Vagina (tissue), 2 donors: ENCODE measurements around the gene PTPRM. TPM values are rescaled to one million over a fixed set of nuclear protein-coding genes. Genes with fewer than 3 reads are reported as not detected.

Experiments
- DNase-seq, 2 donors: peaks; one replicate each; pipeline ENCODE4 v3.0.0-alpha.2; 2017; ENCODE audit errors: extremely low spot score in 2 of 2
- H3K27ac ChIP-seq: fragments of 200-600 bp; sonication (generic); one replicate; pipeline ENCODE4 v1.5.1; 2019
- H3K27me3 ChIP-seq: fragments of 200-600 bp; sonication (generic); one replicate; pipeline ENCODE4 v1.5.1; 2019
- H3K36me3 ChIP-seq, 2 donors: fragments of 200-600 bp; sonication (generic); one replicate each; pipeline ENCODE4 v1.5.1; 2017 to 2019
- H3K4me1 ChIP-seq: fragments of 200-600 bp; sonication (generic); one replicate; pipeline ENCODE4 v1.5.1; 2019
- H3K4me3 ChIP-seq, 2 donors: fragments of 200-600 bp; sonication (generic); 1 replicate in 1 of 2; 2 replicates in 1 of 2; pipeline ENCODE4 v1.5.1; 2016 to 2019
- H3K9me3 ChIP-seq: fragments of 200-600 bp; sonication (generic); one replicate; pipeline ENCODE4 v1.5.1; 2019
- POLR2A ChIP-seq, 2 donors: fragments of 450-650 bp; IDR thresholded peaks; one replicate each; pipeline ENCODE4 v1.6.1; 2017; ENCODE audit warnings: antibody characterized with exemption in 2 of 2, mild to moderate bottlenecking in 2 of 2, moderate library complexity in 2 of 2
- POLR2AphosphoS5 ChIP-seq, 2 donors: sonication (generic); formaldehyde crosslinking; IDR thresholded peaks; one replicate each; pipeline ENCODE4 v1.9.0; 2017; ENCODE audit warnings: antibody characterized with exemption in 2 of 2, mild to moderate bottlenecking in 2 of 2, low read depth in 1 of 2; ENCODE audit not compliant: insufficient read depth in 1 of 2
- intact Hi-C: fragments of 100-400 bp; cut with DNase I; formaldehyde crosslinking; loops from one replicate; pipeline ENCODE4 v1.15.1; 2023
- total RNA-seq: library from RNA; depleted of rRNA; stranded (reverse); fragments of >200 nt; gene quantifications from one replicate; pipeline ENCODE4 v1.2.3, GENCODE V29; 2016
- TF ChIP-seq, protein P1 (sequence below), 3 experiments: fragments of 450-650 bp in 2 of 3; fragments of 200-600 bp in 1 of 3; sonication (generic) in 1 of 3; IDR thresholded peaks; one replicate each; pipeline ENCODE4 v1.5.1; 2017 to 2019; ENCODE audit warnings: antibody characterized with exemption in 3 of 3, mild to moderate bottlenecking in 2 of 3, moderate library complexity in 2 of 3

Gene PTPRM
- total RNA-seq, 1 donor from 2014 or later: 60.2 TPM

DNA sequence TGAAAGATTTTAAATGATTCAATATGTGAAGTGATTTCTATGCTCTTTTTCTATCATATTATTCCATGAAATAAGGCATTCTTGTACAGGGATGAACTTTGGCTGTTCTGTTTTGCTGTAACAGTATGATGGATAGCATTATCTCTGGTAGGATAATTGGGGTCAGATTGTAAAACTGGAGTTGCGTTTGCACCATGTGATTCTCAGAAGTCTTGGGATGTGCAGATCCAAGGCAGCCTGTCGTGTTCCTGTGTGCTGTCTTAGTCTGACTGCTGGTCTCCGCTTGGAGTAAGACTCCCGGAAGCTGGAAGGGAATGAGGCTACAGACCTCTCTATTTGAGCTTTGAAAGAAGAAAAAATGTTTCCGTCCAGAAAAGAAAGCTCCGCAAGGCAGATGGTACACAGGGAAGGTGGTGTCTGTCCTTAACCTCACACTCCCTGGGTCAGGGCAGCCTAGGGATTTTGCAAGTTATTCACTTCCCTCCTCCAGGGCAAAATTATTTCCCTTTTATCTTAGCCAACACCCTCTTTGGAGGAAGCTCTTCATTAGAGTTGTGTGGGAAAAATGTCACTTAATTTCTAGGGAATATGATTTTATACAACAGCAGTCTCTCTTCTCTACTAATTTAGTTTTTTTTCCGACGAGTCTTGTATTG is 250.6 kb downstream of the PTPRM start:
- no peak for DNase-seq
- TF ChIP-seq, protein P1, sequence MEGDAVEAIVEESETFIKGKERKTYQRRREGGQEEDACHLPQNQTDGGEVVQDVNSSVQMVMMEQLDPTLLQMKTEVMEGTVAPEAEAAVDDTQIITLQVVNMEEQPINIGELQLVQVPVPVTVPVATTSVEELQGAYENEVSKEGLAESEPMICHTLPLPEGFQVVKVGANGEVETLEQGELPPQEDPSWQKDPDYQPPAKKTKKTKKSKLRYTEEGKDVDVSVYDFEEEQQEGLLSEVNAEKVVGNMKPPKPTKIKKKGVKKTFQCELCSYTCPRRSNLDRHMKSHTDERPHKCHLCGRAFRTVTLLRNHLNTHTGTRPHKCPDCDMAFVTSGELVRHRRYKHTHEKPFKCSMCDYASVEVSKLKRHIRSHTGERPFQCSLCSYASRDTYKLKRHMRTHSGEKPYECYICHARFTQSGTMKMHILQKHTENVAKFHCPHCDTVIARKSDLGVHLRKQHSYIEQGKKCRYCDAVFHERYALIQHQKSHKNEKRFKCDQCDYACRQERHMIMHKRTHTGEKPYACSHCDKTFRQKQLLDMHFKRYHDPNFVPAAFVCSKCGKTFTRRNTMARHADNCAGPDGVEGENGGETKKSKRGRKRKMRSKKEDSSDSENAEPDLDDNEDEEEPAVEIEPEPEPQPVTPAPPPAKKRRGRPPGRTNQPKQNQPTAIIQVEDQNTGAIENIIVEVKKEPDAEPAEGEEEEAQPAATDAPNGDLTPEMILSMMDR (IDR thresholded peaks at IDR 0.05): no peak
- TF ChIP-seq POLR2AphosphoS5 (IDR thresholded peaks at IDR 0.05; ENCODE audit: insufficient read depth in 1 of 2, low read depth in 1 of 2) (no peak), POLR2A (IDR thresholded peaks at IDR 0.05) (no peak)
- Histone ChIP-seq H3K9me3 (peaks cover 7% of the 10 kb centered on the region), H3K4me1 (no peaks in the 10 kb centered on the region), H3K4me3 (no peak overlapping the region), H3K27ac (no peak overlapping the region), H3K27me3 (no peaks in the 10 kb centered on the region), H3K36me3 (no peaks in the 10 kb centered on the region)
- intact Hi-C loops: no loop called here

DNA sequence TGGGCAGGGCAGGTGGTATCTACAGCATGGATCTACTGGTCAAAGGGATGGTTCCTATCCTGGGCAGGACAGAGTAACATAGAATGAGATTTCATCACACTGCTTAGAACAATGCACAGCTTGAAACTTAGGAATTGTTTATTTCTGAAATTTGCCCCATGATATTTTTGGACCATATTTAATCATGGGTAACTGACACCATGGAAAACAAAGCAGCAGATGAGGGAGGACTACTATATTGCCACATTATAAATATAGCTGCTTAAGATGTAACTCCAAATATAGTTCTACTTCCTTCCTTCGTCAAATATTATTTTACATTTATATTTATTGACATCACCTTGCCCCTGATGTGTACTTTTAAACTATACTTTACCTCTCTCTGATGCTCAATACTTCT is 254.7 kb downstream of the PTPRM start:
- Histone ChIP-seq H3K27ac (no peak overlapping the region), H3K36me3 (no peaks in the 10 kb centered on the region), H3K9me3 (no peaks in the 10 kb centered on the region), H3K4me3 (no peak overlapping the region), H3K27me3 (no peaks in the 10 kb centered on the region), H3K4me1 (no peaks in the 10 kb centered on the region)
- intact Hi-C loops: no loop called here
- TF ChIP-seq POLR2AphosphoS5 (IDR thresholded peaks at IDR 0.05; ENCODE audit: insufficient read depth in 1 of 2, low read depth in 1 of 2) (no peak), POLR2A (IDR thresholded peaks at IDR 0.05) (no peak)
- TF ChIP-seq, protein P1 (IDR thresholded peaks at IDR 0.05): no peak
- DNase-seq: no peak

DNA sequence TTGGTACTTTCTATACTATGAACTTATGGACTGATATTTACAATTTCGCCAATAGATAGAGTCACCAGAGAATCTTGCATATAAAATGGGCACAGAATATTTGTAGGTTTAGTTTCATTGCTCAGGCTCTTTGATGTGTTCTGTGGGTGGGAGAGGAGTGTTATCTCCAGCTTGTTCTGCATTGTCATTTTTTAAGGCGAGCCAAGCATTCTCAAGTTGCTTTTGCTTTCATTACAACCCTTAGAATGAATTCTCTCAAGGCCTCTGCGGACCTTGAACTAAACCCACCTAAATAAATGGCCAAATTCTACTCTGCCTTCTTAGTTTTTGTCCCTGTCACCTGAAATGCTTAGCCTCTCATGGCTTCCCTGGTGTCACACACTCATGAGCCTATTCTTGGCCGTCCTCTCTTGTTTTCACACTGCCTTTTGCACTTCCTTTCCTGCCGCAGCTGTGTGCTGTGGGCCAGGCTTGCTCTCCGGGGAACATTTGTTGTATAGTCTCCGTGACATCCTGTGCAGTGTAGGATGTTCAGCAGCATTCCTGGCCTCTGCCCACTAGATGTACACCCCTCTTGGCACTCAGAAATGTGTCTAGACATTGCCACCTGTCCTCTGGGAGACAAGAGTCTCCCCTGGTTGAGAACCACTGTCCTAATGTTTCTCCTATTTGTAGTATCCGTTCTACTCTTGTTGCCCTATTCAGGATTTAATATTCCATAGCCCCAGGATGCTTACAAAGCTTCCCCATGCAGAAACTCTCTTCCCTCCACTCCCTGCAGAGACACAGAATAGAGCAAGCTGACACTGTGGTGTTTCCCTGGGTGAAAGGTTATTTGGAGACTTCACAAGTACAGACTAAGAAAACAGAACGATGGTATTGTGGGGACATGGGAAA is 255.6 kb downstream of the PTPRM start:
- H3K4me3 ChIP-seq: no peak overlapping the region
- intact Hi-C loops: no loop called here
- no peak for TF ChIP-seq POLR2AphosphoS5 (IDR thresholded peaks at IDR 0.05; ENCODE audit: insufficient read depth in 1 of 2, low read depth in 1 of 2)
- no peak for TF ChIP-seq POLR2A (IDR thresholded peaks at IDR 0.05)
- TF ChIP-seq, protein P1 (IDR thresholded peaks at IDR 0.05): no peak
- H3K36me3 ChIP-seq: no peaks in the 10 kb centered on the region
- H3K9me3 ChIP-seq: no peaks in the 10 kb centered on the region
- H3K27me3 ChIP-seq: no peaks in the 10 kb centered on the region
- H3K4me1 ChIP-seq: no peaks in the 10 kb centered on the region
- DNase-seq: no peak
- no peak overlapping the region for H3K27ac ChIP-seq

DNA sequence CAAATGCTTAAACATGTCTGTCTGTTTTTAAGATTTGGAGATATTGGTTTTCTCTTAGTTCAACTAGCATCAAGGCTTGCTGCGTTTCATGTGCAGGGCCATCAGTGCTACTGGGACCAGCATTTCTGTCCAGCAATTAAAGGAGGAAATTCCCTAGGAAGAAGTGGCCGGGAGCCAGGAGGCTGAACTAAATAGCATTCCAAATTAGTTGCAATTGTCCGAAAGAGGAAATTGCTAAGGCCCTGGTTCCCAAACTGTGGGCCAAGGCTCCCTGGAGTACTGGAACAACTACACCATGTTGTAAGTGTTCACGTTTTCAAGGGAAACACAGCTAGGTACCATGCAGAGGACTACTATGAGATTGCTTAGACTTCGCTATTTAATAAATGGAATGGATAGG is 257.9 kb downstream of the PTPRM start:
- Histone ChIP-seq H3K36me3 (no peaks in the 10 kb centered on the region), H3K4me3 (no peak overlapping the region), H3K9me3 (no peaks in the 10 kb centered on the region), H3K4me1 (no peaks in the 10 kb centered on the region), H3K27me3 (no peaks in the 10 kb centered on the region), H3K27ac (no peak overlapping the region)
- TF ChIP-seq POLR2A (IDR thresholded peaks at IDR 0.05) (no peak), POLR2AphosphoS5 (IDR thresholded peaks at IDR 0.05; ENCODE audit: insufficient read depth in 1 of 2, low read depth in 1 of 2) (no peak)
- TF ChIP-seq, protein P1 (IDR thresholded peaks at IDR 0.05): no peak
- DNase-seq: no peak
- intact Hi-C loops: no loop called here

DNA sequence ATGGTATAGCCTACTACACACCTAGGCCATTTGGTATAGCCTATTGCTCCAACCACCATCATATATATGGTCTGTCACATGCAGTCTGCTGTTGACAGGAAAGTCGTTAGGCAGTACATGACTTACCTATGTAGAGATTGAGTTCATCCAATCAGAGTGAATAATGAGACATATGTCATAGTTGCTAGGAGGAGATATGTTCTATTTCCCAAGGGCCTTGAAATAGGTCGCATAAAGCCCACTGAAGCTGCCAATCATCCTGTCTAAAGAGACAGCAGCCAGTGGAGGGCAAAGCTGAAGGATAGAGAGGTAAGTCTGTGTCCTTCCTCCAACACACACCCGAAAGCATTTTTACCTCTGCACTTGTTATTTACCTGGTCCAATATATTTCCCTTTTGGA is 263.4 kb downstream of the PTPRM start:
- Histone ChIP-seq H3K36me3 (no peaks in the 10 kb centered on the region), H3K4me1 (no peaks in the 10 kb centered on the region), H3K9me3 (no peaks in the 10 kb centered on the region), H3K4me3 (no peak overlapping the region), H3K27me3 (no peaks in the 10 kb centered on the region), H3K27ac (no peak overlapping the region)
- TF ChIP-seq POLR2AphosphoS5 (IDR thresholded peaks at IDR 0.05; ENCODE audit: insufficient read depth in 1 of 2, low read depth in 1 of 2) (no peak), POLR2A (IDR thresholded peaks at IDR 0.05) (no peak)
- TF ChIP-seq, protein P1 (IDR thresholded peaks at IDR 0.05): no peak
- intact Hi-C loops: no loop called here
- DNase-seq: no peak
